HG03064 (cell line): Measurements from ENCODE around the gene CRTAP.
"Not testable (repeated sequence)": the region's sequence is repeated elsewhere in the genome, so short reads cannot be mapped to it uniquely, and the experiment has no call there.

Source experiments
- ATAC-seq: cut with Tn5 transposase; IDR thresholded peaks from one replicate; pipeline ENCODE4 v1.9.1; 2021; ENCODE audit warnings: low read depth; ENCODE audit not compliant: unreplicated experiment

The CRTAP gene

DNA sequence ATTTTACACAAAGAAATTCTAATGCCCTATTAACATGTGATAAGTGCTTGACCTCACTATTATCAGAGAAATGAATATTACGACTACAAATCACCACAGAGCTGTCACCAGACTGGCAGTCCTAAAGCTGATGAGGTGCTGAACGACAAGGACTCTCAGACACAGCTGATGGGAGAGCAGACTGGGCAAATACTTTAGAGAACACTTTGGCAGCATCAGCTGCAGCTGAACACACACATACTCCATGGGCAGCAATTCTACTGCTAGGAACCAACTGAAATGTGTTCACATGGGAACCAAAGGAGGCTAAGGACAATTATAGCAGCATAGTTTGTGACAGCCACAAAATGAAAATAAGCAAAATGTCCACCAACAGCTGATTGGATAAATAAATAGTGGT, 59.3 kb downstream of the CRTAP start:
- ATAC-seq, result no peak

- no peak for ATAC-seq
These were observed 59.9 kb downstream of the CRTAP start for GRCh38 chr3:33173672-33174071.

DNA sequence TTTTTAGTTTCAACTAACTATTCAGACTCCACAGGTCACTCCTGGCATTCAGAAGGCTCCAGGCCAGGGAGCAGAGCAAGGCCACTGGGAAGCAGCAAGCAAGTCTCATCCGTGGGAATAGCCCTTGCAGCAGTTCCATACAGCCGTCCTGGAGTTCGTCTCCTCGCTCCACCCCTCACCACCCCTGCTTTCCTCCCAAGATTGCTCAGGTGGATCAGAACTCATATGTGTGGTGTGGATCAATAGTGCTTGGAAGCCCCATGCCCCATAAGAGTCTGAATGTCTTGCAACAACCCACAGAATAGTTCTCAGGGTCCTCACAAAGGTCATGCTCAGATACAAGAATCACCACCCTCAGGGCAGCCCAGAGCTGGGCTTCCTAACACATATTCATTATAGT, 60.3 kb downstream of the CRTAP start:
- ATAC-seq, result no peak

GRCh38 chr3:33174711-33175414, 61.0 kb downstream of the CRTAP start:
- ATAC-seq, result no peak

GRCh38 chr3:33179132-33179531, 65.3 kb downstream of the CRTAP start:
- no peak for ATAC-seq

DNA sequence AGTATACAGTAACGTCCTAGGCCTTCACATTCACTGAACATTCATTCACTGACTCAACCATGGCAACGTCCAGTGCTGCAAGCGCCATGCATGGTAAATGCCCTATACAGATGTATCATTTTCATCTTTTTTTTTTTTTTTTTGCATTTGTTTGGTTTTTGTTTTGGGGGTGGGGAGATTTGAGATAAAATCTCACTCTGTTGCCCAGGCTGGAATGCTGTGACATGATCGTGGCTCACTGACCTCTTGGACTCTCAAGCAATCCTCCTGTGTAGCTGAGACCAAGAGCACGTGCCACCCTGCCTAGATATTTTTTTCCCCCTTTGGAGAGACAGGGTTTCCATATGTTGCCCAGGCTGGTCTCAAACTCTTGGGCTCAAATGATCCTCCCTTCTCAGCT, 67.4 kb downstream of the CRTAP start:
- no peak for ATAC-seq

- ATAC-seq, result not testable (repeated sequence)
These were observed 67.8 kb downstream of the CRTAP start for GRCh38 chr3:33181641-33182040.

- ATAC-seq, result no peak
These were observed 71.0 kb downstream of the CRTAP start for GRCh38 chr3:33184863-33185262.

DNA sequence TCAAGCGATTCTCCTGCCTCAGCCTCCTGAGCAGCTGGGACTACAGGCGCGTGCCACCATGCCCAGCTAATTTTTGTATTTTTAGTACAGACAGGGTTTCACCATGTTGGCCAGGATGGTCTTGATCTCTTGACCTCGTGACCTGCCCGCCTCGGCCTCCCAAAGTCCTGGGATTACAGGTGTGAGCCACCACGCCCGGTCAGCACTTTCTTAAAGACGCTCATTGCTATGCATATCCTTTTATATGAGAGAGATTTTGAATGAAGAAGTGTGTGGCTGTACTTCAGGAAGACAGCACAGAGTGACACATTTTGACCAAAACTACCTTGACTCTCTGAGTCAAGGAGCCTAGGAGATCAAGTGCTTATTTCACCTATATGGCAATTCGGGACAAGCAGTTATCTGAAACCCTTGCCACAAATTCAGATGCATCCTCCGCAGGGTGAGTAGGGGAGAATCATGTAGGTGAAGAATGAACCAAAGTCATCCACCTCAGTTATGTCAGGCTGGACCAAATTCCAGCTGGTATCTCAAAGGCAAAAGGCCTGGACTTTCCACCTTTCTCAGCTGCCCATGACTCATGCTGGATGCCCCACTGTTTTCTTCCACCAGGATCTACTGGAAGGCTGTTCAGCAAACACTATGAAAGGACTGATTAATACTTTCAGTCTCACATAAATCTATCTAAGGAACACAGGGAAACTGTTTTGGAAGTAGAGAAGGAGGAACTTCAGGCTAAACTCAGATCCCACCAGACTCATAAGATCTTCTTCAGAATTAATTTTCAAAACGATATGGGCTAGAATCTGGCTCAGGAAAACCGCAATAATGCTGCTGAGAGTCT, 72.9 kb downstream of the CRTAP start:
- no peak for ATAC-seq

DNA sequence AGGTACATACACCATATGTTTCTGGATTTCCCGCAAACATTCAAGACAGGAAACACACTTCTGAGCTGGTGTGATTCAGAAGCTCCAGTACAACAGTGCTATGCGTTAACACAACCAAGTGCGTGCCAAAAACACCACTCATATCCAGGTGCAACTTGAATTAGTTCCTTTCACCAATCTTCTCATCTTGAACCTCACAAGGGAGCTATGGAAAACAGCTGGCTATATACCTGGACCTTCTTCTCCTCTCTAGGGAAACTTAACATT, 73.5 kb downstream of the CRTAP start:
- ATAC-seq, result no peak

GRCh38 chr3:33194303-33194702, 80.5 kb downstream of the CRTAP start:
- no peak for ATAC-seq

GRCh38 chr3:33196538-33196937, 82.7 kb downstream of the CRTAP start:
- no peak for ATAC-seq
